Vagina (tissue), 2 donors: ENCODE data around the gene SETD3.

Experiments used
- POLR2A ChIP-seq, 2 donors: fragments of 450-650 bp; IDR thresholded peaks; one replicate each; pipeline ENCODE4 v1.6.1; 2017; ENCODE audit warnings: antibody characterized with exemption in 2 of 2, mild to moderate bottlenecking in 2 of 2, moderate library complexity in 2 of 2
- POLR2AphosphoS5 ChIP-seq, 2 donors: sonication (generic); formaldehyde crosslinking; IDR thresholded peaks; one replicate each; pipeline ENCODE4 v1.9.0; 2017; ENCODE audit warnings: antibody characterized with exemption in 2 of 2, mild to moderate bottlenecking in 2 of 2, low read depth in 1 of 2; ENCODE audit not compliant: insufficient read depth in 1 of 2
- TF ChIP-seq, protein P1 (sequence below), 3 experiments: fragments of 450-650 bp in 2 of 3; fragments of 200-600 bp in 1 of 3; sonication (generic) in 1 of 3; IDR thresholded peaks; one replicate each; pipeline ENCODE4 v1.5.1; 2017 to 2019; ENCODE audit warnings: antibody characterized with exemption in 3 of 3, mild to moderate bottlenecking in 2 of 3, moderate library complexity in 2 of 3

DNA sequence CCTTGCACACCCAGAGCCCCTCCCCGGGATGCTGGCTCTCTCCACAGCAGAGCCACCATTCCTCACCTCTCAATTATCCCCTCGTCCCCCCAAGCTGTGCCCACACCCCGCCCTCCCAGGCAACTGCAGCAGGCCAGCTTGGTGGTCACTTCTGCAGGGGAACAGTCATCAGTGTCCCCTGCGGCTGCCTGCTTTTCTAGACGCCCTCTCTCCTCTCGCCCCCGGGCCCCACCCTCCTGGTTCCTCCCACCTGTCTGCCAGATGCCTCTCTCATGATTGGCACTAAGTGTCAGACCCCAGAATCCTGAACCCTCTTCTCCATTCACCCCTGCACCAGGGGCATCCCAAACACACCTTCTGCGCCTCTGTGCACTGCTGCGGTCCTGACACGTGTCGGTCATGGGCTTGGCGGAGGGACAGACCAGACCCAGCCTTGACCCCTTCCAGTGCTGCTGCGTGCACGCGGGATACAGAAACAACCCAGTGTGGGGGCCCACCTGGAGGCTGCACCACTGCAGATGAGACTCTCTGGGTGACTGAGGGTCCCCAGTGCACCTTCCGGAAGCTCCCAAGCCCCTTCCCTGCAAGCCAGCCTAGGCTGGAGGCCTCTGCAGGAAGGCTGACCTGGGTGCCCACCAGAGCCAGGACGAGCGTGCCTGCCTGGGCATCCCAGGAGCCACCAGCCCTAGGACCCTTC is 99.5 kb downstream of the SETD3 start:
- TF ChIP-seq, protein P1, sequence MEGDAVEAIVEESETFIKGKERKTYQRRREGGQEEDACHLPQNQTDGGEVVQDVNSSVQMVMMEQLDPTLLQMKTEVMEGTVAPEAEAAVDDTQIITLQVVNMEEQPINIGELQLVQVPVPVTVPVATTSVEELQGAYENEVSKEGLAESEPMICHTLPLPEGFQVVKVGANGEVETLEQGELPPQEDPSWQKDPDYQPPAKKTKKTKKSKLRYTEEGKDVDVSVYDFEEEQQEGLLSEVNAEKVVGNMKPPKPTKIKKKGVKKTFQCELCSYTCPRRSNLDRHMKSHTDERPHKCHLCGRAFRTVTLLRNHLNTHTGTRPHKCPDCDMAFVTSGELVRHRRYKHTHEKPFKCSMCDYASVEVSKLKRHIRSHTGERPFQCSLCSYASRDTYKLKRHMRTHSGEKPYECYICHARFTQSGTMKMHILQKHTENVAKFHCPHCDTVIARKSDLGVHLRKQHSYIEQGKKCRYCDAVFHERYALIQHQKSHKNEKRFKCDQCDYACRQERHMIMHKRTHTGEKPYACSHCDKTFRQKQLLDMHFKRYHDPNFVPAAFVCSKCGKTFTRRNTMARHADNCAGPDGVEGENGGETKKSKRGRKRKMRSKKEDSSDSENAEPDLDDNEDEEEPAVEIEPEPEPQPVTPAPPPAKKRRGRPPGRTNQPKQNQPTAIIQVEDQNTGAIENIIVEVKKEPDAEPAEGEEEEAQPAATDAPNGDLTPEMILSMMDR (IDR thresholded peaks at IDR 0.05) = no peak
- TF ChIP-seq POLR2A (IDR thresholded peaks at IDR 0.05) (no peak), POLR2AphosphoS5 (IDR thresholded peaks at IDR 0.05; ENCODE audit: insufficient read depth in 1 of 2, low read depth in 1 of 2) (no peak)
